Hematopoietic multipotent progenitor cell treated with erythropoietin and hydrocortisone succinate and interleukin-3 and kit ligand, for 8 days (in vitro differentiated cells): Measurements from ENCODE around the gene MEGF6.
"Not testable (repeated sequence)": the region's sequence is repeated elsewhere in the genome, so short reads cannot be mapped to it uniquely, and the experiment has no call there.

Source experiments
- DNase-seq: peaks from one replicate; pipeline ENCODE4 v3.0.0-alpha.2; 2015

MEGF6 gene

DNA sequence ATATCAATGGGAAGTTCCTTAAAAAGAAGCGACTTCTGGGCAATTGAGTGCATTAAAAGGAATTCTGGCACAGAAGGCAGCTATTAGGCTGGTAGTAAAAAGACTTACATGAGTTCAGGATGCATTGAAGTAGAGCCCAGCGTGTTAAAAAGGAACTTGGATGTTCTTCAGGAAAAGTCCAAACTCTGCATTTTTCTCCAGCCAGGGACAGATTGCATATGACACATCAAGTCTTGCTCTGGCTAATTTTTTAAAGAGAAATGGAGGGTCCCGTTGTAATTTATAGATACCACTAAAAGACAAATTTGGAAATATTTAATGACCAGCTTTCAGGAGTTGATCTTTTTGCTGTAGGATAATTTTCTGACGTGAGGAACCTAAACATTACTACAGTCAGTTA, 14.7 kb upstream of the MEGF6 start:
- DNase-seq = no peak

- DNase-seq = peak; percentile 82
Observed at GRCh38 chr1:3625151-3625907, 14.0 kb upstream of the MEGF6 start.

- DNase-seq = peak; percentile 96
Observed at GRCh38 chr1:3624200-3625136, 13.2 kb upstream of the MEGF6 start, which contains the start of gene TPRG1L. Gene TPRG1L, plus strand, starts transcription at chr1:3625015. Its CDS starts 58 bp downstream, at chr1:3625073.

- DNase-seq = no peak
Observed at GRCh38 chr1:3623441-3624199, 12.3 kb upstream of the MEGF6 start.

GRCh38 chr1:3622102-3622501, 10.8 kb upstream of the MEGF6 start:
- not testable (repeated sequence) for DNase-seq

DNA sequence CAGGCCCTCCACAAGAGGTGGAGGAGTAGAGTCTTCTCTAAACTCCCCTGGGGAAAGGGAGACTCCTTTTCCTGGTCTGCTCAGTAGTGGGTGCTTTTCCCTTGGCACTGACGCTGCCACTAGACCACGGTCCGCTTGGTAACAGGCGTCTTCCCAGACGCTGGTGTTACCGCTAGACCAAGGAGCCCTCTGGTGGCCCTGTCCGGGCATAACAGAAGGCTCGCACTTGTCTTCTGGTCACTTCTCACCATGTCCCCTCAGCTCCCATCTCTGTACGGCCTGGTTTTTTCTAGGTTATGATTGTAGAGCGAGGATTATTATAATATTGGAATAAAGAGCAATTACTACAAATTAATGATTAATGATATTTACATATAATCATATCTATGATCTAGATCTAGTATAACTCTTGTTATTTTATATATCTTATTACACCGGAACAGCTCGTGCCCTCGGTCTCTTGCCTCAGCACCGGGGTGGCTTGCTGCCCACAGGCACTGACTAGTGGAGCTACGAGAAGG, 9.9 kb upstream of the MEGF6 start:
- not testable (repeated sequence) for DNase-seq

GRCh38 chr1:3620708-3621107, 9.4 kb upstream of the MEGF6 start:
- no peak for DNase-seq

GRCh38 chr1:3618881-3619671, 7.8 kb upstream of the MEGF6 start:
- peak; percentile 85 for DNase-seq

DNA sequence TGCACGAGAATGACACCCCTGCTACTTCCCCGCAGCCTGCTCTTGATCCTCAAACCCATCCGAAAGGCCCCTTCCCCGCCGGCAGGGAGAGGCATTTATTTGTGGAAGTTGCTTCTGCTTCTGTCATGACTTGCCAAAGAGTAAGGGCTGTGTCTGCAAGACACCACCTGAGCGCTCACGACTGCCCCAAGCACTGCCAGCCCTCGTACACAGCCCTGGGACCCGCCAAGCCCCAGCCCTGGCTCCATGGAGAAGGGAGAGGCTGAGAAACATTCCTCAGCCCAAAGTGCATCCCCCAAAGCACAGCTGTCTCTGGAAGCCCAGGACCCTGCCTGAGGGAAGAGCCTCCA, 7.2 kb upstream of the MEGF6 start:
- no peak for DNase-seq

GRCh38 chr1:3617806-3618345, 6.6 kb upstream of the MEGF6 start:
- no peak for DNase-seq

DNA sequence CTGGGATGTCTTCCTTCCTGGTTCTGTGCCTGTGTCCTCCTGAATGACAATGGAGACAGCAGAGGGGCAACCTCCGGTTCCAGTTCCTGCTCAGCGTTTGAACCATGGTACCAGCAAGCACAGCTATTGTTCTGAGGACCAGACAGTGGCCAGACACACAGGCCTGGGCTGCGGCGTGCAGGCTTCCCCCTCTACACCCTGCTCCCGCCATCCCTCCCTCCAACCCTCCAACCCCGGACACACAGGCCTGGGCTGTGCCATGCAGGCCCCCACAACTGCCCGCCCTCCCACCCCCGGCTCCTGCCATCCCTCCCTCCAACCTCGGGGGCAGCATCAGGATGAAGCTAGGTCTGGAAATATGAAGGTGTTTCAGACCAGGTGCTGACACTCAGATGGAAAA, 5.6 kb upstream of the MEGF6 start:
- DNase-seq = no peak

DNA sequence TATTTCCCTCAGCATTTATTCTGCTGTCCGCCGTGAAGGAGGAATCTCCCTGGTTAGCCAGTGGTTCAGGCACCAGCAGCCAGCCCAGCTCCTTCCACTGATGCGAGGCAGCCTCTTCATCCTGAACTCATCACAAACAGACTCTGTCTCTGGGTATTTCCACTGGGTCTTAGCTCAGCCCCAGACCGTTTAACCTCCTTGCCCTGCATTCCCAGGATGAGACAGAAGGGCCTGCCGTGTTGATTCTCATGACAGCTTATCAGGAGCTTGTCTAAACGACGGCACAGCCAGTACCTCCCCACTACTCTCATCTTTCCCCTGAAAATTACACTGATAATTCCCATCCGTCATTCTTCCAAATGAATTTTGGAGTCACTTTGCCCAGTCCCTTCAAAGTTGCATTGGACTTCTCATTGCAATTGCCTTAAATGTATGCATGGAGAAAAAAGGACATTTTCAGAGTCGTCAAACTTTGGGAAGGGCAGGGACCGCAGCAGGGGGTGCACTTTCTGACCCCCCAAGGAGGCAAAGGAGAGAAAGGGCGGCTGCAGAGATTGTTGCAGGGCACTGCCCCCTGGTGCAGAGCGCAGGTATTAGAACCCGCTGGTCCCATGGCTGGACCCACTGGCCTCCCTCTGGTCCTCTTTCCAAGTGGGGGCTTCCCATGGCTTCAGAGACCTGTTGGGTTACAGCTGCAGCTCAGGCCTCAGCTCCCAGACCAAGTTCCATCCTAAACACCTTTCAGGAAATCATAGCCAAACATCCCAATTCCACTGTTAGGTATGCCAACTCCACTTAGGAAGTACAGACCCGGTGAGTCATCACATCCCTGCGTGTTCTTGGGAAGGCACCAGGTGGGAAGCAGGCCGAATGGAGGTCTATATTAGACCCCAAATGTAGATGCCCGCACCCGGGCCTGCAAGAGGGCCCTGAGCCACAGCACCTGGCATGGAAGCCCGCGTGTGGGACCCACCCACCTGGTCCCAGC, 3.7 kb upstream of the MEGF6 start:
- no peak for DNase-seq

DNA sequence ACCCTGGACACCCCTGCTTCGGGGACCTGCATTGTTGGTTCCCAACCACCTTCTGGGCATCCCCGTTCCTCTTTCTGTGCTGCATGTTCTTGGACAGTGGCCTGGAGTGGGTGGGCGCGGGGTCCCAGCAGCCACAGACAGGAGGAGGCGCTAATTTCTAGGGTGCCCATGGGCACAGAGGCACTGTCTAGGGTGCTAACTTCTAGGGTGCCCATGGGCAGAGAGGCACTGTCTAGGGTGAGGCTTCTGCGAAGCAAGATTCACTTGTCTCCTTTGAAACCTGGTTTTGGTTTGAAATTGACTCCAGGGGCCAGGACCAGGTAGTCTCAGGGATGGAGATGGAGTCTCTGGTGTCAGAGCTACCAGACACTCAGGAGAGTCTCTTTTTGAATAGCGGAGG, 815 bp upstream of the MEGF6 start:
- DNase-seq = no peak

DNA sequence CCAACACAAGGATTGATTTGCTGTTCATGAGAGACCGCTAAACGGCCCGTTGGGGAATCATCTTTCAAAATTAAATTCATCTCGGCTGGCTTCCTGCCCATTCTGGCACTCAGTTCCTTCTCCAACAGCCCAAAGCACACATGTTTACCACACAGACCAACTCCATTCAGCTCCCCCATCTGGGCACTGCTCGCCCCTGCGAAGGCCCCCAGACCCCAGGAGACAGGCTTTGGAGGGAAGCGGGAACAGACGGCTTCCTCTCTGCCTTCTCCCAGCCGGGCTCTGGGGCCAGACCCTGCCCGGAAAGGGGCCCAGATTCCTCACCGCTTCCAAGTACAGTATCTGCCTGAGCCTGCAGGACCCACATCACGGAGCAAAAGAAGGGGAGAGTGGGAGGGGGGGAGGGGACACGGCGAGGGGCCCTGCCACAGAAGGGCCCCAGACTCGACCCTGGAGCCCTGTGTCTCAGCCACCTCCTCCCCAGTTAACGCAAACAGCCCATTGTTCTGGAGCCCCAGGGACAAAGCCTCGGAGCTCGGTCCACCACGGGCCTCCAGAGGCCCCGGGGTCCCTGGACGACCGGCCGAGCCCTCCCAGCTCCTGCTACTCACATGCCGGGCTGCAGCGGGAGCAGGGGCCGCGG, 660 bp downstream of the MEGF6 start:
- no peak for DNase-seq

GRCh38 chr1:3609769-3610526, 1.4 kb downstream of the MEGF6 start:
- DNase-seq = no peak

- no peak for DNase-seq
Observed at GRCh38 chr1:3609016-3609768, 2.1 kb downstream of the MEGF6 start.

- no peak for DNase-seq
Observed at GRCh38 chr1:3608154-3608553, 3.2 kb downstream of the MEGF6 start.

- DNase-seq = no peak
Observed at GRCh38 chr1:3607703-3608065, 3.6 kb downstream of the MEGF6 start.
